Neural progenitor cell (in vitro differentiated cells): ENCODE results near the gene TMEM31. TPM values are rescaled to one million over a fixed set of nuclear protein-coding genes. Genes with fewer than 3 reads are reported as not detected.

ENCODE experiments used
- DNase-seq: peaks from one replicate; pipeline ENCODE4 v3.0.0-alpha.2; 2016; ENCODE audit warnings: low spot score
- H2AFZ ChIP-seq: fragments of 200-600 bp; sonication (generic); replicated peaks from 2 replicates; pipeline ENCODE4 v1.6.1; 2016; ENCODE audit warnings: antibody characterized with exemption
- H3F3A ChIP-seq: fragments of 200-600 bp; sonication (generic); 2 replicates; pipeline ENCODE4 v1.6.1; 2016; ENCODE audit warnings: antibody characterized with exemption, low read depth
- H3K27ac ChIP-seq: fragments of 200-600 bp; sonication (generic); 2 replicates; pipeline ENCODE4 v1.5.1; 2016; ENCODE audit warnings: mild to moderate bottlenecking
- H3K27me3 ChIP-seq: fragments of 200-600 bp; sonication (generic); 2 replicates; pipeline ENCODE4 v1.6.1; 2016; ENCODE audit warnings: mild to moderate bottlenecking, moderate library complexity
- H3K36me3 ChIP-seq: fragments of 200-600 bp; sonication (generic); 2 replicates; pipeline ENCODE4 v1.5.1; 2016
- H3K4me1 ChIP-seq: fragments of 200-600 bp; sonication (generic); 2 replicates; pipeline ENCODE4 v1.6.1; 2016; ENCODE audit warnings: mixed run types
- H3K4me2 ChIP-seq: fragments of 200-600 bp; sonication (generic); 2 replicates; pipeline ENCODE4 v1.6.1; 2016
- H3K4me3 ChIP-seq: fragments of 200-600 bp; sonication (generic); 2 replicates; pipeline ENCODE4 v1.5.1; 2016
- H3K79me2 ChIP-seq: fragments of 200-600 bp; sonication (generic); 2 replicates; pipeline ENCODE4 v1.6.1; 2016; ENCODE audit warnings: low read depth
- H3K9ac ChIP-seq: fragments of 200-600 bp; sonication (generic); 2 replicates; pipeline ENCODE4 v1.6.1; 2016
- H3K9me3 ChIP-seq: fragments of 200-600 bp; sonication (generic); 2 replicates; pipeline ENCODE4 v1.5.1; 2016; ENCODE audit warnings: low read depth
- H4K20me1 ChIP-seq: fragments of 200-600 bp; sonication (generic); 2 replicates; pipeline ENCODE4 v1.6.1; 2016; ENCODE audit warnings: low read depth
- H3K27ac Mint-ChIP-seq: 3 replicates; pipeline ENCODE4 v1.8.0; 2021; ENCODE audit warnings: mixed read lengths
- H3K27me3 Mint-ChIP-seq: 2 replicates; pipeline ENCODE4 v1.8.0; 2022; ENCODE audit warnings: low read depth, mild to moderate bottlenecking, inconsistent platforms, moderate library complexity, mixed read lengths; ENCODE audit not compliant: insufficient read depth
- H3K36me3 Mint-ChIP-seq: 3 replicates; pipeline ENCODE4 v1.8.0; 2021; ENCODE audit warnings: mixed read lengths
- H3K4me1 Mint-ChIP-seq: 3 replicates; pipeline ENCODE4 v1.8.0; 2021; ENCODE audit warnings: mixed read lengths
- H3K4me3 Mint-ChIP-seq: 3 replicates; pipeline ENCODE4 v1.8.0; 2021; ENCODE audit warnings: mild to moderate bottlenecking, moderate library complexity, mixed read lengths
- H3K9me3 Mint-ChIP-seq: 3 replicates; pipeline ENCODE4 v1.8.0; 2020; ENCODE audit warnings: mixed read lengths
- CTCF ChIP-seq: fragments of 200-600 bp; sonication (generic); IDR thresholded peaks from 2 replicates; pipeline ENCODE4 v1.5.1; 2017; ENCODE audit warnings: antibody characterized with exemption, mild to moderate bottlenecking
- EZH2 ChIP-seq: fragments of 200-600 bp; sonication (generic); IDR thresholded peaks from 2 replicates; pipeline ENCODE4 v1.6.1; 2017; ENCODE audit warnings: antibody characterized with exemption, mild to moderate bottlenecking, moderate library complexity
- EZH2phosphoT487 ChIP-seq: fragments of 200-600 bp; sonication (generic); IDR thresholded peaks from 2 replicates; pipeline ENCODE4 v1.6.1; 2017; ENCODE audit warnings: antibody characterized with exemption
- total RNA-seq: library from RNA; depleted of rRNA; stranded (reverse); fragments of >200 nt; gene quantifications from 2 replicates; pipeline ENCODE4 v1.2.3, GENCODE V29; 2015; ENCODE audit warnings: low replicate concordance

Gene TMEM31
- total RNA-seq, 1 donor from 2014 or later, result not detected

DNA sequence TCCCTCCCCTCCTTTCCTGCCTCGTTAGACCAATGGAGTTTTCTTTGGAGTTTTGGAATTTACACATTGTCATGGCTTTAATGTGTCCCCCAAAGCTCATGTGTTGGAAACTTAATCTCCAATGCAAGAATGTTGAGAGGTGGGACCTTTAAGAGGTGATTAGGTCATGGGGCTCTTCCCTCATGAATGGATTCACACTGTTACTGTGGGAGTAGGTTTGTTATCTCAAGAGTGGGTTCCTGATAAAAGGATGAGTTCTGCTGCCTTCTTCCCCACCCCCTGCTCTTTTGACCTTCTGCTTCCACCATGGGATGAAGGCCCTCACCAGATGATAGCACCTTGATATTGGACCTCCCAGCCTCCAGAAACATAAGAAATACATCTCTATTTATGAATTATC lies 41.0 kb upstream of the TMEM31 start:
- H2AFZ ChIP-seq, result no peak overlapping the region
- H3K27ac ChIP-seq, result no peak overlapping the region
- Mint-ChIP-seq H3K27ac (no peak overlapping the region), H3K27me3 (peaks cover 6% of the 10 kb centered on the region), H3K4me1 (no peaks in the 10 kb centered on the region), H3K4me3 (no peak overlapping the region), H3K36me3 (no peaks in the 10 kb centered on the region), H3K9me3 (no peaks in the 10 kb centered on the region)
- no peaks in the 10 kb centered on the region for H3K27me3 ChIP-seq
- no peak overlapping the region for H3K4me2 ChIP-seq
- peaks cover 6% of the 10 kb centered on the region for H4K20me1 ChIP-seq
- H3K9ac ChIP-seq, result no peak overlapping the region
- no peaks in the 10 kb centered on the region for H3K36me3 ChIP-seq
- no peak overlapping the region for H3K4me3 ChIP-seq
- no peak for DNase-seq
- H3K9me3 ChIP-seq, result no peaks in the 10 kb centered on the region
- H3F3A ChIP-seq, result peaks cover 14% of the 10 kb centered on the region
- H3K4me1 ChIP-seq, result peaks cover 4% of the 10 kb centered on the region
- no peak for TF ChIP-seq CTCF
- no peak for TF ChIP-seq EZH2phosphoT487
- no peak for TF ChIP-seq EZH2
- H3K79me2 ChIP-seq, result no peaks in the 10 kb centered on the region

GRCh38 chrX:103674531-103675454 lies 35.9 kb upstream of the TMEM31 start:
- TF ChIP-seq EZH2, result no peak
- TF ChIP-seq CTCF, result peak; percentile 19
- H3K9me3 Mint-ChIP-seq, result no peaks in the 10 kb centered on the region
- peak overlapping the region; percentile 21 for H3K27ac ChIP-seq

DNA sequence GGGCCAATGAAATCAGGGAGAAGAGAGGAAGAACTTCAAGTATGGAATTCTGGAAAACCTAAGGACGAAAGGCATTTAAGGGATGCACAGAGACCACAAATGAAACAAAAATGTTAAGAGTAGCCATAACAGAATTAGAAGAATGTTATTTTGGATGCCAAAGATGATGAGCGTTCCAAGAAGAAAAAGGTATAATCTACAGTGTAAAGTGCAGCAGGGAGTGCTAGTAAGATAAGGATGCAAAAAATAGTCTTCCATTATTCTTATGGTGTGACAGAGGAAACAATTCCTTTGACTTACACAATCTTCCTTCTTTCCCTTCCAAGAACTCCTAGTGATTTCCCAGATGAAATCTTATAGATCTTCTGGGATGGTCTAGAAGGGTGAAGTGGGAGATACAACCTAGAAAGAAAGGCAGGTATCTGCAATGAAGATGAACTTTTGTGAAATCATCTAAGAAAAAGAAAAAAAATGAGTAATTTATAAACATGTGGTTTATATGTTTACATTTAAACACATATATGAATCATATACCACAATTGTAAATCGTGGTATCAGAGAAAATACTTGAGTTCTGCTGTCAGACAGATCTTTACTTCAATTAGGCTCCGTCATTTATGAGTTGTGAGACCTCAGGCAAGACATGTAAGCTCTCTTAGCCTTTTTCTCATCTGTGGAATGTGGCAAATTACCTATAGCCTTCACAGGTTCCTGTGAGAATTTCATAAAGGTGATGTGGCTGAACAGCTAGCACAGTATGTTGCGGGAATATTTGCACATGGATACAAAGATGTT lies 32.3 kb upstream of the TMEM31 start:
- Mint-ChIP-seq H3K4me1 (peaks cover 5% of the 10 kb centered on the region), H3K36me3 (peaks cover 11% of the 10 kb centered on the region), H3K27ac (no peak overlapping the region), H3K4me3 (no peak overlapping the region), H3K9me3 (no peaks in the 10 kb centered on the region), H3K27me3 (peaks cover 2% of the 10 kb centered on the region)
- Histone ChIP-seq H3K36me3 (peaks cover 43% of the 10 kb centered on the region), H3K9me3 (no peaks in the 10 kb centered on the region), H2AFZ (no peak overlapping the region), H3K27ac (no peak overlapping the region), H3K4me1 (peaks cover 18% of the 10 kb centered on the region), H3K4me3 (no peak overlapping the region), H3K79me2 (peaks cover 43% of the 10 kb centered on the region), H3K27me3 (no peaks in the 10 kb centered on the region), H3K9ac (no peak overlapping the region), H4K20me1 (peaks cover 81% of the 10 kb centered on the region), H3F3A (peaks cover 95% of the 10 kb centered on the region), H3K4me2 (no peak overlapping the region)
- TF ChIP-seq CTCF, result no peak
- no peak for TF ChIP-seq EZH2
- no peak for TF ChIP-seq EZH2phosphoT487
- DNase-seq, result no peak

More at GRCh38 chrX:103674531-103675454, 35.9 kb upstream of the TMEM31 start:
- H3F3A ChIP-seq, result peaks cover 63% of the 10 kb centered on the region
- Mint-ChIP-seq H3K4me1 (peaks cover 5% of the 10 kb centered on the region), H3K27ac (no peak overlapping the region), H3K36me3 (peaks cover 11% of the 10 kb centered on the region), H3K27me3 (peaks cover 6% of the 10 kb centered on the region), H3K4me3 (no peak overlapping the region)
- H4K20me1 ChIP-seq, result peaks cover 49% of the 10 kb centered on the region
- peaks cover 18% of the 10 kb centered on the region for H3K4me1 ChIP-seq
- peak overlapping the region; percentile 32 for H3K4me2 ChIP-seq
- no peak overlapping the region for H2AFZ ChIP-seq
- H3K27me3 ChIP-seq, result no peaks in the 10 kb centered on the region
- peak; percentile 49 for DNase-seq
- no peaks in the 10 kb centered on the region for H3K9me3 ChIP-seq
- H3K36me3 ChIP-seq, result peaks cover 21% of the 10 kb centered on the region
- H3K79me2 ChIP-seq, result peaks cover 11% of the 10 kb centered on the region
- H3K9ac ChIP-seq, result no peak overlapping the region
- H3K4me3 ChIP-seq, result no peak overlapping the region
